Activated CD4-positive, alpha-beta T cell treated with anti-CD3 and anti-CD28 coated beads for 36 hours (primary cell): ENCODE measurements around the gene HIVEP2. TPM values are rescaled to one million over a fixed set of nuclear protein-coding genes. Genes with fewer than 3 reads are reported as not detected.

Source experiments
- ATAC-seq: fragments of 200-7000 bp; cut with Tn5 transposase; one replicate; pipeline ENCODE4 v1.10.0; 2021; ENCODE audit warnings: mild to moderate bottlenecking, moderate library complexity
- CTCF ChIA-PET: fragments of 350-600 bp; sonication (Branson Sonifier 250); formaldehyde crosslinking; loops from one replicate; lab custom pipeline; 2021; ENCODE audit warnings: antibody characterized with exemption; lab: Charles Lee
- POLR2A ChIA-PET: fragments of 350-600 bp; sonication (Branson Sonifier 250); formaldehyde crosslinking; loops from one replicate; lab custom pipeline; 2021; ENCODE audit warnings: antibody characterized with exemption, inconsistent platforms; lab: Charles Lee
- DNase-seq: peaks from one replicate; pipeline ENCODE4 v3.0.0-alpha.2; 2020
- H3K27ac Mint-ChIP-seq: one replicate; pipeline ENCODE4 v1.8.0; 2021; ENCODE audit warnings: mixed read lengths
- H3K27me3 Mint-ChIP-seq: one replicate; pipeline ENCODE4 v1.8.0; 2021; ENCODE audit warnings: mixed read lengths
- H3K36me3 Mint-ChIP-seq: one replicate; pipeline ENCODE4 v1.8.0; 2021; ENCODE audit warnings: low read depth, mixed read lengths
- H3K4me1 Mint-ChIP-seq: one replicate; pipeline ENCODE4 v1.8.0; 2021; ENCODE audit warnings: mixed read lengths
- H3K4me3 Mint-ChIP-seq: one replicate; pipeline ENCODE4 v1.8.0; 2021; ENCODE audit warnings: mild to moderate bottlenecking, moderate library complexity, mixed read lengths
- H3K9me3 Mint-ChIP-seq: one replicate; pipeline ENCODE4 v1.8.0; 2021; ENCODE audit warnings: low read depth, mixed read lengths
- intact Hi-C, 2 experiments: fragments of 100-400 bp; cut with DNase I in 1 of 2; cut with micrococcal nuclease in 1 of 2; formaldehyde crosslinking; loops; one replicate each; pipeline versions ENCODE4 v1.14.2 to v1.15.1; 2022 to 2024; cut with DNase I, micrococcal nuclease
- total RNA-seq, 2 experiments: library from RNA; stranded (reverse); gene quantifications; one replicate each; pipeline ENCODE4 v1.2.3, GENCODE V29; 2021

HIVEP2 gene
- total RNA-seq, 2 experiments from 2014 or later: 30.7 to 33.6 TPM

DNA sequence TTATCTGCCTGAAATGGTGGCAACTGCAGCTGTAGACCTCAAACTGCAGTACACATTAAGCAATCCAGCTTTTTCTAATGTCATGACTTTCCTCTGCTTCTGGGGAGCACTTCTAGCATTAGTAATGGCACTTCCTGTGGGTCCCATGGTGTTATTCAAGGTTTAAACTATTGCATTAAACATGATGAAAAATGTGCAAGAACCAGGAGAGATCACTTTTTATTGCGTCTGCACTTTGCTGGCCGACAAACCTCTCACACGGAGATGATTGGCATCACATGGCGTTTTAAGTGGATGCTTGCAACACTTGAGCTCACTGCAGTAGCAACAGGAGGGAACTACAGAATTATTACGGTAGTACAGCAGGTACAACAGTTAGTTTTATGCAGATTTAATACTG lies 148.4 kb downstream of the HIVEP2 start:
- DNase-seq: no peak
- H3K27me3 Mint-ChIP-seq: no peaks in the 10 kb centered on the region
- CTCF ChIA-PET: interaction anchor here (0.6 kb wide), 2 partner anchors 86 to 100 kb away, joined by 3 read pairs; no protein-coding TSS in a partner anchor
- H3K4me1 Mint-ChIP-seq: peaks cover 78% of the 10 kb centered on the region
- POLR2A ChIA-PET: no interaction called here
- no peak for ATAC-seq
- no peak overlapping the region for H3K4me3 Mint-ChIP-seq
- peaks cover 26% of the 10 kb centered on the region for H3K36me3 Mint-ChIP-seq
- intact Hi-C loops: no loop called here
- no peak overlapping the region for H3K27ac Mint-ChIP-seq
- no peaks in the 10 kb centered on the region for H3K9me3 Mint-ChIP-seq

DNA sequence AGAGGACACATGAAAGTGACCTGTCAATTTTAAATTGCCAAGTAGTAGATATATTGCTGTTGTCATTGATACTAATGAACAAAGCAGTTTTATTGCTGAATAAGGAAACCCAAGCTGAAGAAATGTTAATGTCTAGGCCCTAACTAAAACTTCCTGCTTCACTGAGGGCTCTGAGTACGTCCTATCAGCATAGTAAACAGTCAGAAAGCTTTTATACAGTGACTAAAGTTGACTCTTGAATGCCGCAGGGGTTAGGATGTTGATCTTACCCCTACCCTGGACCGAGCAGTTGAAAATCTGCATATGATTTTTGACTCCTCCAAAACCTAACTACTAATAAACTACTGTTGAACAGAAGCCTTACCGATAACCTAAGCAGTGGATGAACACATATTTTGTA lies 149.0 kb downstream of the HIVEP2 start:
- Mint-ChIP-seq H3K27me3 (no peaks in the 10 kb centered on the region), H3K27ac (no peak overlapping the region), H3K36me3 (peaks cover 22% of the 10 kb centered on the region), H3K4me1 (peaks cover 77% of the 10 kb centered on the region), H3K9me3 (no peaks in the 10 kb centered on the region), H3K4me3 (no peak overlapping the region)
- CTCF ChIA-PET: interaction anchor here (0.6 to 0.7 kb wide), 2 partner anchors 85 to 631 kb away, joined by 3 read pairs; no protein-coding TSS in a partner anchor
- intact Hi-C loops: no loop called here
- ATAC-seq: no peak
- POLR2A ChIA-PET: no interaction called here
- no peak for DNase-seq

DNA sequence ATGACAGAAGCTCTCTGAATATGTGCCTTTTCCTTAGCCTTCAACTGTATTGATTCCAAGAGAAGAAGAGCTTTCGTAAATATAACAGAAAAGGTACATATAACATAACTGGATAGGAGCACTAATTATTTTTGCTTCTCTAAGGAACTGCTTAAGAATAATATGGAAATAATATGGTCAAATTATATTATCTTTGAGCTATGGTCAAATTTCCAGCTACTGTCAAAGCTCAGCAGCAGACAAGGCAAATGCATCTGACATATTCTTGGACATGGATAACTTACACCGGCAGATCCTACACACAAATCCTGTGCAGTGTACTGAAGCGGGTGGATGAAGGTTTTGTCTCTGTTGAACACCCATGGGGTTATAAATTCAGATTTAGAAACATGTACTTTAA lies 150.6 kb downstream of the HIVEP2 start:
- peaks cover 24% of the 10 kb centered on the region for H3K36me3 Mint-ChIP-seq

DNA sequence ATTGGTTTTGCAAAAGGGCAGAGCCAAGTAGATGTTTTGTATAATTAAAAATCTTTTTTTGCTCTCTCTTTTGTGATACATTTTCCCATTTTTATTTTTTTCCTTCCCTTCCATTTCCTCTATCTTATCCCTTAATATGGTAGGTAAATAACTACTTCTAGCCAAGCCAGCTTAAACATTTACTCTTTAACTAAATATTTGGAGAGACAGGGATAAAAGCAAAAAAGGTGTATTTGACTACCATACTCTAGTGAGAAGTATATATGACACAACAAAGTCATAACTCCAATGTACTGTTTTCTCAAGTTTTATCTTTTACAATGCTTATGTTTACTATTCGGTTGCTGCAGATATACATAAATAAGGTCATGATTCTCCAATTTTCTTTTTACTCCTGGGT lies 154.7 kb downstream of the HIVEP2 start:
- POLR2A ChIA-PET: no interaction called here
- CTCF ChIA-PET: interaction anchor here (1.0 to 2.4 kb wide), 4 partner anchors 9 to 52 kb away, joined by 4 to 10 read pairs (median 4); no protein-coding TSS in a partner anchor
- Mint-ChIP-seq H3K4me1 (peaks cover 74% of the 10 kb centered on the region), H3K27ac (peak overlapping the region; percentile 64), H3K27me3 (no peaks in the 10 kb centered on the region), H3K36me3 (peaks cover 36% of the 10 kb centered on the region), H3K4me3 (no peak overlapping the region), H3K9me3 (no peaks in the 10 kb centered on the region)
- intact Hi-C loops: no loop called here
- DNase-seq (no peak), ATAC-seq (no peak)

More for the DNA sequence above, 150.6 kb downstream of the HIVEP2 start:
- ChIA-PET POLR2A (no interaction called here), CTCF (interaction anchor here (0.6 to 1.8 kb wide), 5 partner anchors 9 to 319 kb away, joined by 3 to 6 read pairs (median 3); no protein-coding TSS in a partner anchor)
- ATAC-seq (no peak), DNase-seq (no peak)
- H3K4me3 Mint-ChIP-seq: no peak overlapping the region
- H3K27me3 Mint-ChIP-seq: no peaks in the 10 kb centered on the region
- H3K9me3 Mint-ChIP-seq: no peaks in the 10 kb centered on the region
- intact Hi-C loops: no loop called here
- H3K4me1 Mint-ChIP-seq: peaks cover 71% of the 10 kb centered on the region
- no peak overlapping the region for H3K27ac Mint-ChIP-seq

DNA sequence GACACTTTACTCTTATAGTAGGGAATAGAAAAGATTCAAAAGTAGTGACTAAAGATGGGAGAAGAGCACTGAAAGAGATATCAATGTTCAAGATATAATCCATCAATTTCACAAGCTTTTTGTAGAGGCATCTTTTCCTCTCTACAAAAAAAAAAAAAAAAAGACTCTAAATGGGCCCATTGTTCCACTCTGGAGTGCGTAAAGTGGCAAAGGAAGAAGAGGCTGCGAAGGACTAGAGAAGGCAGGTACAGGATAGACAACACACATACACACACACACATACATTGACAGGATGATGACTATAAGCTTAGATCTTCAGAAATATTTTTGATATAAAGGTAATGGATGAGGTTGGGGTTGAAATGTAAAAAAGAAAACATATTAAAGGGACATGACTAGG lies 157.6 kb downstream of the HIVEP2 start:
- Mint-ChIP-seq H3K27me3 (no peaks in the 10 kb centered on the region), H3K27ac (peak overlapping the region; percentile 62), H3K36me3 (peaks cover 39% of the 10 kb centered on the region), H3K9me3 (no peaks in the 10 kb centered on the region), H3K4me3 (no peak overlapping the region), H3K4me1 (peaks cover 76% of the 10 kb centered on the region)
- CTCF ChIA-PET: interaction anchor here (0.8 to 1.5 kb wide), 2 partner anchors 24 to 239 kb away, joined by 3 to 4 read pairs; no protein-coding TSS in a partner anchor
- intact Hi-C loops: no loop called here
- POLR2A ChIA-PET: no interaction called here
- no peak for ATAC-seq
- DNase-seq: no peak

DNA sequence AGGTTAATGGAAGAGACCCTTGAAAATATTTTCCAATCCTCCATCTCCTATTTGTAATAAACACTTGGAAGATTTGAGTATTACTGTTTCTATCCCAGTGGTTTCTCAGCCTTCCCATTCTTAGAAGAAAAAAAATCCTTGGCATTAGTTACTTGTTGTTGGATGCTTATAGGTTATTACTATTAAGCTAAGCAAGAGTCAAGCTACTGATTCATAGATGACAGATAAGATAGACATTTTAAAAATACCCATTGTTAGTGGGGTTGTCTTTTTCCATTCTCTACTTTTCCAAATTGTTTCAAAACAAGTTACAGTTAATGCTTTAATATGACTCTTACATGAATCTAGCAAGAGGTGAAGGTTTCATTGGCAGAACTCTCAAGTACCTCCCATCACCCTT lies 158.5 kb downstream of the HIVEP2 start:
- Mint-ChIP-seq H3K4me1 (peaks cover 74% of the 10 kb centered on the region), H3K27ac (peak overlapping the region; percentile 44), H3K27me3 (no peaks in the 10 kb centered on the region), H3K9me3 (no peaks in the 10 kb centered on the region), H3K4me3 (no peak overlapping the region), H3K36me3 (peaks cover 40% of the 10 kb centered on the region)
- DNase-seq (no peak), ATAC-seq (no peak)
- CTCF ChIA-PET: interaction anchor here (0.7 to 1.5 kb wide), 4 partner anchors 8 to 39 kb away, joined by 3 to 6 read pairs (median 3); no protein-coding TSS in a partner anchor
- POLR2A ChIA-PET: no interaction called here
- intact Hi-C loops: no loop called here

DNA sequence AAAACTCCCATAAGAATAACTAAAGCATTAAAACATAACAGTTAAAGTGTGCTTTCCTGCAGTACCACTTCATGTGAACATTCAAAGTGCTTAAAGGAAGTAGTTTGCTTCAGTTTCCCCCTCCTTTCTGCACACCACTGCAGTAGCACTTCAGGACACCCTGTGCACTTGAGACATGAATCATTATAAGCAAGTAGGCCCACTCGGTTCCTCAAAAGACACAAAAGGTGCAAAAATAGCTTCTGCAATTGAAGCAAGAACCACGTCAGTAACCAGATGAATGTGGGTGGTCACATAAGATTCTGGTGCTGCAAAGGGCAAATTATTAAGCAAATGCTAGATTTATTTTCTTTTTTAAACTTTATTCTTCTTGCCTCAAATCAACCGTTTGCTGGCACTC lies 160.6 kb downstream of the HIVEP2 start:
- Mint-ChIP-seq H3K4me3 (no peak overlapping the region), H3K27ac (peak overlapping the region; percentile 94), H3K36me3 (peaks cover 37% of the 10 kb centered on the region), H3K27me3 (no peaks in the 10 kb centered on the region), H3K4me1 (peaks cover 75% of the 10 kb centered on the region), H3K9me3 (no peaks in the 10 kb centered on the region)
- DNase-seq (peak; percentile 34), ATAC-seq (peak; percentile 91)
- CTCF ChIA-PET: no interaction called here
- intact Hi-C loops: no loop called here
- POLR2A ChIA-PET: interaction anchor here (1.1 kb wide), 1 partner anchor 59 kb away, joined by 4 read pairs; no protein-coding TSS in a partner anchor

DNA sequence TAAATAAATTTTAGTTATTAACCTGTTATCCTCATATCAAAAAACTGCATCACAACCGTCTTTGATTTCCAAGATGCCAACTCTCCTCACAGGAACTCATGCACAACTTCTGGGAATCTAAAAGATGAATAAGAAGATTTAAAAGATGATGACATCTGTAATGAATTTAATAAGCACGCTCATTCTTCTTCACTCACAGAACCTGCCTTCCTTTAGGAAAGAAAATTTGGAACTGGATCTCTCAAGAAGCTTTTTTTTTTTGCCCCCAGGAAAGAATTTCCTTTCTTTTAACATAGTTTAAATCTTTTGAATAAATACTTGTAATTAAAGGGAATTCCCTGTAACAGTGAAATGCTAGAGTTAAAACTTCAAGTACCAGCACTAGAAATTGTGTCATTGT lies 161.5 kb downstream of the HIVEP2 start:
- intact Hi-C loops: no loop called here
- Mint-ChIP-seq H3K27ac (peak overlapping the region; percentile 13), H3K4me1 (peaks cover 70% of the 10 kb centered on the region), H3K9me3 (no peaks in the 10 kb centered on the region), H3K36me3 (peaks cover 36% of the 10 kb centered on the region), H3K27me3 (no peaks in the 10 kb centered on the region), H3K4me3 (no peak overlapping the region)
- POLR2A ChIA-PET: interaction anchor here (0.6 to 1.1 kb wide), 2 partner anchors 59 to 163 kb away, joined by 3 to 4 read pairs; no protein-coding TSS in a partner anchor
- no peak for ATAC-seq
- CTCF ChIA-PET: interaction anchor here (0.5 kb wide), 1 partner anchor 24 kb away, joined by 3 read pairs; no protein-coding TSS in a partner anchor
- no peak for DNase-seq

DNA sequence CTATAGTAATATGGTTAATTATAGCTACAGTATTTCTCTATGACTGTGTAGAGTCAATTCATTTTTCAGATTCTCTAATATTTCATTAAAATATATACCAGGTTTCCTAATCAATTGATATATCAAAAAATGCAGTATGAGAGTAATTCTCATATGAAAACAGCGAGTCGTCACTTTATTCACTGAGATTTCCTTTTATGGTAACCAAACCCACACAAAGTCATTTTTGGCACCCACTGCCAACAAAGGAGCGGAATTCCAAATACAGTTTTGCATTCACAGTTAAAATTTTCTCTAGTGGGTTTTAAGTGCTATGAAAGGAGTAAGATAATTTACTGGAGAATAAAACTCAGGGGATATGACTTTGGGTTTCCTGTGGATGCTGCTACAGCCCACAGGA lies 163.8 kb downstream of the HIVEP2 start:
- Mint-ChIP-seq H3K4me1 (peaks cover 58% of the 10 kb centered on the region), H3K4me3 (no peak overlapping the region), H3K36me3 (peaks cover 23% of the 10 kb centered on the region), H3K27ac (peak overlapping the region; percentile 76), H3K9me3 (no peaks in the 10 kb centered on the region), H3K27me3 (no peaks in the 10 kb centered on the region)
- CTCF ChIA-PET: interaction anchor here (1.2 kb wide), 1 partner anchor 9 kb away, joined by 4 read pairs; no protein-coding TSS in a partner anchor
- intact Hi-C loops: no loop called here
- DNase-seq: no peak
- no peak for ATAC-seq
- POLR2A ChIA-PET: no interaction called here

DNA sequence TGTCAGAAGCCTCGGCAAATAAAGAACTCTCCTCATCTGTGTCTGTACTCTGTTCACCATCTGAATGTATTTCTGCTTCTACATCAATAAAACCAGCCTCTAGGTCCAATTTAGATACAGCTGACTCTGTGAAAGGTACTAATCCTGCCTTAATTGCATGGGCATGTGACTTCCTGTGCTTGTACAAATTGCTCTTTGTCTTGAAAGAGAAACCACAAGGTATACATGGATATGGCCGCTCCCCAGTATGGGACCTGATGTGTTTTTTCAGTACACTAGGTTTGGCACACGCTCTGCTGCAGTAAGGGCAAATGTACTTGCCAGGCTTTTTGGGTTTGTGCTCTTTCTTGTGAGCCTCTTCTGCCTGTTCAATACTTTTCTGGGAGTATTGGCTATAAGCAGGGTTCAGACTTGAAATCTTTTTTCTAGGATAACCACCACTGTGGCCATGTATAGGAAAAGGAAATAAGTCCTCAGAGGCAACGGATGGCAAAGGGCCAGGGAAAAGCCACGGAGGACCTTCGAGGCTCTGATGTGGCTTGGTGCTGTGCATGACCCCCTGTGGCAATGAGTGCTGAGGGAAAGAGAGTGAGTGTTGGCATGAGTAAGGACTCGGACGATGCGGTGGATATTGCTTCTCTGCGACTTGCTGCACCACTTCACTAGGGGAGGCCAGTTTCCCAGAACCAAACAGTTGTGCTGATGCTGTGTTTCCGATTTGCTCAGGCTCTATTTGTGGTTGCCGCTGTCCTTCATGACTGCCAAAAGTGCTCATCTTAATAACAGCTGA lies 170.9 kb downstream of the HIVEP2 start:
- peak; percentile 45 for DNase-seq
- peak overlapping the region; percentile 89 for H3K27ac Mint-ChIP-seq
- H3K27me3 Mint-ChIP-seq: no peaks in the 10 kb centered on the region
- H3K4me1 Mint-ChIP-seq: peaks cover 54% of the 10 kb centered on the region
- peaks cover 61% of the 10 kb centered on the region for H3K36me3 Mint-ChIP-seq
- ChIA-PET CTCF (interaction anchor here (0.7 to 1.5 kb wide), 4 partner anchors 9 to 81 kb away, joined by 3 to 5 read pairs (median 4); no protein-coding TSS in a partner anchor), POLR2A (no interaction called here)
- ATAC-seq: peak; percentile 72
- peak overlapping the region; percentile 30 for H3K4me3 Mint-ChIP-seq
- H3K9me3 Mint-ChIP-seq: no peaks in the 10 kb centered on the region
- intact Hi-C loops: loop anchor here (2.0 to 5.0 kb wide), 2 partner anchors 47 to 48 kb away; no protein-coding TSS in a partner anchor

DNA sequence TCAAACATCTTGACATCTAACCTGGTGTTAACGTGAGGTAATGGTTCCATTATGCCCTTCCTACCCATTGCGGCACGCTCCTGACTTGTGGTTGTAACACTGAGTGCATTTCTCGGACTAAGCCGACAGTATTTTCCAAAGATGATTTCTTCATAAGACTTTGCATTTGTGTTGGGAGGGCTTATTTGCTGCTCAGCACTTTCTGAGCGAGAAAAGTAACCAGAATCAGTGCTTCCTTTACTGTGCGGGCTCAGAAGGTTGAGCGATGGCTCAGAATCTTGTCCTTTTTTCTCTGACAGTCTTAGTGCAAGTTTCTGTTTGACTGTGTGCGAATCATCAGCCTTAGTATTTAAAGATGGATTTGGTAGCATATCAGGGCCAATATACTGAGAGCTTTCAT lies 171.7 kb downstream of the HIVEP2 start:
- DNase-seq: peak; percentile 55
- intact Hi-C loops: loop anchor here in 1 of 2 experiments (5.0 kb wide), 1 partner anchor 49 kb away; no protein-coding TSS in a partner anchor
- Mint-ChIP-seq H3K27ac (peak overlapping the region; percentile 89), H3K27me3 (no peaks in the 10 kb centered on the region), H3K36me3 (peaks cover 61% of the 10 kb centered on the region), H3K4me1 (peaks cover 54% of the 10 kb centered on the region), H3K9me3 (no peaks in the 10 kb centered on the region), H3K4me3 (no peak overlapping the region)
- CTCF ChIA-PET: no interaction called here
- ATAC-seq: peak; percentile 88
- POLR2A ChIA-PET: no interaction called here
